G401.6 (cell line): ENCODE measurements around the gene FMO2.

Experiments used
- FAIRE-seq: peaks from 2 replicates; lab custom pipeline; 2012; peaks lifted over from hg19 to GRCh38; lab: Jason Lieb, UNC

The FMO2 gene

GRCh38 chr1:171174560-171175294 lies 10.4 kb upstream of the FMO2 start:
- FAIRE-seq = no peak

GRCh38 chr1:171177261-171177660 lies 7.8 kb upstream of the FMO2 start:
- no peak for FAIRE-seq

GRCh38 chr1:171179318-171180227 lies 5.5 kb upstream of the FMO2 start:
- no peak for FAIRE-seq

- no peak for FAIRE-seq
Observed at GRCh38 chr1:171180670-171181069, 4.4 kb upstream of the FMO2 start.

- peak; percentile 89 for FAIRE-seq
Observed at GRCh38 chr1:171188388-171189266, 3.5 kb downstream of the FMO2 start.

GRCh38 chr1:171191992-171192391 lies 6.9 kb downstream of the FMO2 start:
- no peak for FAIRE-seq

GRCh38 chr1:171195767-171196166 lies 10.7 kb downstream of the FMO2 start:
- FAIRE-seq = no peak

- no peak for FAIRE-seq
Observed at GRCh38 chr1:171196351-171196750, 11.3 kb downstream of the FMO2 start.

- FAIRE-seq = no peak
Observed at GRCh38 chr1:171198081-171198480, 13.0 kb downstream of the FMO2 start.

GRCh38 chr1:171204296-171204695 lies 19.2 kb downstream of the FMO2 start:
- no peak for FAIRE-seq

- no peak for FAIRE-seq
Observed at GRCh38 chr1:171206204-171206977, 21.3 kb downstream of the FMO2 start.

- no peak for FAIRE-seq
Observed at GRCh38 chr1:171206978-171207355, 21.9 kb downstream of the FMO2 start.

- no peak for FAIRE-seq
Observed at GRCh38 chr1:171207377-171207776, 22.3 kb downstream of the FMO2 start.

GRCh38 chr1:171210355-171210754 lies 25.3 kb downstream of the FMO2 start:
- no peak for FAIRE-seq

GRCh38 chr1:171212607-171213351 lies 27.7 kb downstream of the FMO2 start:
- FAIRE-seq = no peak

- FAIRE-seq = no peak
Observed at GRCh38 chr1:171213559-171214454, 28.7 kb downstream of the FMO2 start.

- no peak for FAIRE-seq
Observed at GRCh38 chr1:171217658-171218443, 32.8 kb downstream of the FMO2 start.

- no peak for FAIRE-seq
Observed at GRCh38 chr1:171218661-171219060, 33.6 kb downstream of the FMO2 start.
